SK-N-SH (cell line): Measurements from ENCODE around the gene GID4. TPM values are rescaled to one million over a fixed set of nuclear protein-coding genes. Genes with fewer than 3 reads are reported as not detected.

Experiments used
- CTCF ChIA-PET: fragments of 300-600, 350-600 bp; formaldehyde crosslinking; extraction: SDS; loops from one replicate; lab custom pipeline; 2021; lab: Yijun Ruan, JAX
- POLR2A ChIA-PET: fragments of 350-600 bp; sonication (Branson Sonifier 250); formaldehyde crosslinking; extraction: SDS; loops from one replicate; lab custom pipeline; 2020; ENCODE audit warnings: antibody characterized with exemption, inconsistent platforms; lab: Yijun Ruan, JAX
- DNase-seq: peaks from one replicate; pipeline ENCODE4 v3.0.0; 2012
- H2AFZ ChIP-seq: fragments of 200-600 bp; sonication (generic); 2 replicates; pipeline ENCODE4 v1.8.1; 2016; ENCODE audit warnings: antibody characterized with exemption, mild to moderate bottlenecking, low read depth
- H3F3A ChIP-seq: fragments of 200-600 bp; sonication (generic); replicated peaks from 2 replicates; pipeline ENCODE3; 2016; ENCODE audit warnings: antibody characterized with exemption, mild to moderate bottlenecking; ENCODE audit not compliant: insufficient read depth
- H3K27ac ChIP-seq, 2 experiments: fragments of 200-500 bp in 1 of 2; fragments of 200-600 bp in 1 of 2; sonication (Bioruptor generic) in 1 of 2; sonication (generic), shearing (Covaris generic) in 1 of 2; 2 replicates each; pipeline versions ENCODE4 v1.5.1 to v1.6.1; 2014 to 2016; ENCODE audit warnings: low read depth in 2 of 2, inconsistent platforms in 1 of 2, low read length in 1 of 2, mild to moderate bottlenecking in 1 of 2, mixed read lengths in 1 of 2
- H3K27me3 ChIP-seq: fragments of 200-600 bp; sonication (generic), shearing (Covaris generic); 2 replicates; pipeline ENCODE4 v1.6.1; 2016; ENCODE audit warnings: mixed run types; ENCODE audit not compliant: insufficient read depth
- H3K36me3 ChIP-seq, 2 experiments: fragments of 200-500 bp in 1 of 2; fragments of 200-600 bp in 1 of 2; sonication (Bioruptor generic) in 1 of 2; sonication (generic) in 1 of 2; replicated peaks in 1 of 2; 2 replicates each; pipeline versions ENCODE3 to v1.5.1; 2014 to 2016; ENCODE audit warnings: low read length in 1 of 2, mild to moderate bottlenecking in 1 of 2; ENCODE audit not compliant: insufficient read depth in 2 of 2, control insufficient read depth in 1 of 2
- H3K4me1 ChIP-seq, 2 experiments: fragments of 200-500 bp in 1 of 2; fragments of 200-600 bp in 1 of 2; sonication (Bioruptor generic) in 1 of 2; sonication (generic), shearing (Covaris generic) in 1 of 2; 2 replicates each; pipeline versions ENCODE4 v1.5.1 to v1.6.1; 2014 to 2016; ENCODE audit warnings: low read depth in 1 of 2, low read length in 1 of 2, mixed run types in 1 of 2; ENCODE audit not compliant: insufficient read depth in 2 of 2, control insufficient read depth in 1 of 2
- H3K4me2 ChIP-seq: fragments of 200-600 bp; sonication (generic), shearing (Covaris generic); 2 replicates; pipeline ENCODE4 v1.6.1; 2017; ENCODE audit warnings: mixed run types
- H3K4me3 ChIP-seq, 2 experiments: fragments of 200-500 bp in 1 of 2; fragments of 200-600 bp in 1 of 2; sonication (Bioruptor generic) in 1 of 2; sonication (generic), shearing (Covaris generic) in 1 of 2; 2 replicates each; pipeline versions ENCODE4 v1.5.1 to v1.8.1; 2014 to 2016; ENCODE audit warnings: low read depth in 2 of 2, inconsistent platforms in 1 of 2, low read length in 1 of 2, mild to moderate bottlenecking in 1 of 2, mixed read lengths in 1 of 2, moderate library complexity in 1 of 2
- H3K79me2 ChIP-seq: fragments of 200-600 bp; sonication (generic); 2 replicates; pipeline ENCODE4 v1.8.1; 2017; ENCODE audit warnings: mild to moderate bottlenecking; ENCODE audit not compliant: insufficient read depth
- H3K9ac ChIP-seq: fragments of 200-600 bp; sonication (generic); 2 replicates; pipeline ENCODE4 v1.6.1; 2017; ENCODE audit warnings: mixed run types
- H3K9me2 ChIP-seq: fragments of 200-600 bp; sonication (generic); 2 replicates; pipeline ENCODE4 v1.6.1; 2017; ENCODE audit warnings: mixed run types
- H3K9me3 ChIP-seq: fragments of 200-600 bp; sonication (generic); 2 replicates; pipeline ENCODE4 v1.6.1; 2017; ENCODE audit warnings: mixed run types, mild to moderate bottlenecking, moderate library complexity
- H4K20me1 ChIP-seq: fragments of 200-600 bp; sonication (generic); 2 replicates; pipeline ENCODE4 v1.6.1; 2017; ENCODE audit warnings: mild to moderate bottlenecking, mixed run types; ENCODE audit not compliant: insufficient read depth
- FOSL2 ChIP-seq: IDR thresholded peaks from 2 replicates; pipeline ENCODE4 v1.4.0; 2012; ENCODE audit warnings: low read depth, mild to moderate bottlenecking, moderate library complexity, borderline replicate concordance
- GABPA ChIP-seq: IDR thresholded peaks from 2 replicates; pipeline ENCODE4 v1.4.0; 2012; ENCODE audit warnings: low read depth, mild to moderate bottlenecking
- GATA2 ChIP-seq: sonication (generic); formaldehyde crosslinking; IDR thresholded peaks from 2 replicates; pipeline ENCODE4 v1.5.0; 2020; ENCODE audit warnings: mild to moderate bottlenecking, missing genetic modification reagents
- RXRA ChIP-seq: IDR thresholded peaks from 2 replicates; pipeline ENCODE4 v1.4.0; 2012; ENCODE audit warnings: low read depth, mild to moderate bottlenecking, borderline replicate concordance
- SMC3 ChIP-seq: IDR thresholded peaks from 2 replicates; pipeline ENCODE4 v1.6.1; 2012; ENCODE audit warnings: low read depth, low read length, improper control_type of control experiment
- TAF1 ChIP-seq: IDR thresholded peaks from 2 replicates; pipeline ENCODE4 v1.6.1; 2012; ENCODE audit warnings: low read depth, mild to moderate bottlenecking, low read length, moderate library complexity, borderline replicate concordance
- YY1 ChIP-seq: IDR thresholded peaks from 2 replicates; pipeline ENCODE4 v1.4.0; 2012; ENCODE audit warnings: low read depth, mild to moderate bottlenecking
- WGBS: methylation state at CpG from one replicate; pipeline ENCODE4 v1.1.6; 2017; ENCODE audit warnings: low lambda C conversion rate; 5-methylcytosine and 5-hydroxymethylcytosine counted together
- polyA plus RNA-seq, 3 experiments: library from polyadenylated mRNA; depleted of rRNA; stranded (reverse); fragments of >200 nt; gene quantifications; 2 replicates each; pipeline ENCODE4 v1.2.3, GENCODE V29; 2012
- TF ChIP-seq, protein P1 (sequence below): IDR thresholded peaks from 2 replicates; pipeline ENCODE4 v1.4.0; 2012; ENCODE audit warnings: low read depth
- TF ChIP-seq, protein P2 (sequence below): IDR thresholded peaks from 2 replicates; pipeline ENCODE4 v1.4.0; 2012; ENCODE audit warnings: low read depth, borderline replicate concordance
- TF ChIP-seq, protein P3 (sequence below): fragments of 150-350 bp; IDR thresholded peaks from 2 replicates; pipeline ENCODE4 v1.6.1; 2016; ENCODE audit warnings: mild to moderate bottlenecking, low read depth, low read length
- TF ChIP-seq, protein P4 (sequence below): IDR thresholded peaks from 2 replicates; pipeline ENCODE4 v1.6.1; 2012; ENCODE audit warnings: mild to moderate bottlenecking, low read depth, low read length, moderate library complexity
- TF ChIP-seq, protein P5 (sequence below): IDR thresholded peaks from 2 replicates; pipeline ENCODE4; 2012

Gene GID4
- polyA plus RNA-seq, 1 of the 3 experiments (the other 2 are of a cell fraction) = 4.3 TPM

DNA sequence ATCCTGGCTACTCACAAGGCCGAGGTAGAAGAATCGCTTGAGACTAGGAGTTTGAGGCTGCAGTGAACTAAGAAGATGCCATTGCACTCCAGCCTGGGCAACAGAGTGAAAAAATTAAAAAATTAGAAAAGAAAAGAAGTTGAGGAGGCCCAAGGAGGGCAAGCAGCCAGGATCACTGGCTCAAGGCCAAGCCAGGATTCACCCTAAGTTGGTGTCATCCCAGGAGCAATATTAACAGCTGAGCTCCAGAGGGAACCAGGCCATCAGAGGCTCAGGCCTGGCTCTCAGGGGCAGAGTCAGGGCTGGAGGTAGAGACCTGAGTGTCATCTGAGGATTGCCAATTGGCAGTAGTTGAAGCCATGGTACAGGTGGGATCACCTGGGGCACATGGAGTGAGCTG is 45.8 kb upstream of the GID4 start:
- 100% methylated on average over 2 of the region's 2 CpGs for WGBS
- ChIA-PET POLR2A (interaction anchor here (0.6 kb wide), 1 partner anchor 157 kb away, joined by 3 read pairs; the partner anchor contains the start of gene SREBF1), CTCF (interaction anchor here (1.4 to 3.0 kb wide), 3 partner anchors 35 to 103 kb away, joined by 4 to 34 read pairs (median 5); no protein-coding TSS in a partner anchor)
- Histone ChIP-seq H3K4me1 (peaks cover 4 to 18% of the 10 kb centered on the region in 2 experiments; a peak in 2 of 4 replicates), H3K4me3 (no peak overlapping the region), H4K20me1 (no peaks in the 10 kb centered on the region), H3K4me2 (no peak overlapping the region), H3K9ac (no peak overlapping the region), H2AFZ (no peak overlapping the region), H3K27me3 (no peaks in the 10 kb centered on the region), H3K27ac (no peak overlapping the region), H3K36me3 (no peaks in the 10 kb centered on the region), H3F3A (peaks cover 13% of the 10 kb centered on the region)
- no peak for DNase-seq
- TF ChIP-seq, protein P1, sequence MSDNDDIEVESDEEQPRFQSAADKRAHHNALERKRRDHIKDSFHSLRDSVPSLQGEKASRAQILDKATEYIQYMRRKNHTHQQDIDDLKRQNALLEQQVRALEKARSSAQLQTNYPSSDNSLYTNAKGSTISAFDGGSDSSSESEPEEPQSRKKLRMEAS = no peak
- TF ChIP-seq, protein P2, sequence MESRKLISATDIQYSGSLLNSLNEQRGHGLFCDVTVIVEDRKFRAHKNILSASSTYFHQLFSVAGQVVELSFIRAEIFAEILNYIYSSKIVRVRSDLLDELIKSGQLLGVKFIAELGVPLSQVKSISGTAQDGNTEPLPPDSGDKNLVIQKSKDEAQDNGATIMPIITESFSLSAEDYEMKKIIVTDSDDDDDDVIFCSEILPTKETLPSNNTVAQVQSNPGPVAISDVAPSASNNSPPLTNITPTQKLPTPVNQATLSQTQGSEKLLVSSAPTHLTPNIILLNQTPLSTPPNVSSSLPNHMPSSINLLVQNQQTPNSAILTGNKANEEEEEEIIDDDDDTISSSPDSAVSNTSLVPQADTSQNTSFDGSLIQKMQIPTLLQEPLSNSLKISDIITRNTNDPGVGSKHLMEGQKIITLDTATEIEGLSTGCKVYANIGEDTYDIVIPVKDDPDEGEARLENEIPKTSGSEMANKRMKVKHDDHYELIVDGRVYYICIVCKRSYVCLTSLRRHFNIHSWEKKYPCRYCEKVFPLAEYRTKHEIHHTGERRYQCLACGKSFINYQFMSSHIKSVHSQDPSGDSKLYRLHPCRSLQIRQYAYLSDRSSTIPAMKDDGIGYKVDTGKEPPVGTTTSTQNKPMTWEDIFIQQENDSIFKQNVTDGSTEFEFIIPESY = no peak
- no peak for TF ChIP-seq GATA2
- TF ChIP-seq, protein P3, sequence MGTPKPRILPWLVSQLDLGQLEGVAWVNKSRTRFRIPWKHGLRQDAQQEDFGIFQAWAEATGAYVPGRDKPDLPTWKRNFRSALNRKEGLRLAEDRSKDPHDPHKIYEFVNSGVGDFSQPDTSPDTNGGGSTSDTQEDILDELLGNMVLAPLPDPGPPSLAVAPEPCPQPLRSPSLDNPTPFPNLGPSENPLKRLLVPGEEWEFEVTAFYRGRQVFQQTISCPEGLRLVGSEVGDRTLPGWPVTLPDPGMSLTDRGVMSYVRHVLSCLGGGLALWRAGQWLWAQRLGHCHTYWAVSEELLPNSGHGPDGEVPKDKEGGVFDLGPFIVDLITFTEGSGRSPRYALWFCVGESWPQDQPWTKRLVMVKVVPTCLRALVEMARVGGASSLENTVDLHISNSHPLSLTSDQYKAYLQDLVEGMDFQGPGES = no peak
- no peak for TF ChIP-seq YY1
- no peak for TF ChIP-seq TAF1
- TF ChIP-seq RXRA = no peak
- TF ChIP-seq SMC3 = no peak
- no peak for TF ChIP-seq GABPA
- TF ChIP-seq, protein P4, sequence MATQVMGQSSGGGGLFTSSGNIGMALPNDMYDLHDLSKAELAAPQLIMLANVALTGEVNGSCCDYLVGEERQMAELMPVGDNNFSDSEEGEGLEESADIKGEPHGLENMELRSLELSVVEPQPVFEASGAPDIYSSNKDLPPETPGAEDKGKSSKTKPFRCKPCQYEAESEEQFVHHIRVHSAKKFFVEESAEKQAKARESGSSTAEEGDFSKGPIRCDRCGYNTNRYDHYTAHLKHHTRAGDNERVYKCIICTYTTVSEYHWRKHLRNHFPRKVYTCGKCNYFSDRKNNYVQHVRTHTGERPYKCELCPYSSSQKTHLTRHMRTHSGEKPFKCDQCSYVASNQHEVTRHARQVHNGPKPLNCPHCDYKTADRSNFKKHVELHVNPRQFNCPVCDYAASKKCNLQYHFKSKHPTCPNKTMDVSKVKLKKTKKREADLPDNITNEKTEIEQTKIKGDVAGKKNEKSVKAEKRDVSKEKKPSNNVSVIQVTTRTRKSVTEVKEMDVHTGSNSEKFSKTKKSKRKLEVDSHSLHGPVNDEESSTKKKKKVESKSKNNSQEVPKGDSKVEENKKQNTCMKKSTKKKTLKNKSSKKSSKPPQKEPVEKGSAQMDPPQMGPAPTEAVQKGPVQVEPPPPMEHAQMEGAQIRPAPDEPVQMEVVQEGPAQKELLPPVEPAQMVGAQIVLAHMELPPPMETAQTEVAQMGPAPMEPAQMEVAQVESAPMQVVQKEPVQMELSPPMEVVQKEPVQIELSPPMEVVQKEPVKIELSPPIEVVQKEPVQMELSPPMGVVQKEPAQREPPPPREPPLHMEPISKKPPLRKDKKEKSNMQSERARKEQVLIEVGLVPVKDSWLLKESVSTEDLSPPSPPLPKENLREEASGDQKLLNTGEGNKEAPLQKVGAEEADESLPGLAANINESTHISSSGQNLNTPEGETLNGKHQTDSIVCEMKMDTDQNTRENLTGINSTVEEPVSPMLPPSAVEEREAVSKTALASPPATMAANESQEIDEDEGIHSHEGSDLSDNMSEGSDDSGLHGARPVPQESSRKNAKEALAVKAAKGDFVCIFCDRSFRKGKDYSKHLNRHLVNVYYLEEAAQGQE = no peak
- TF ChIP-seq FOSL2 = no peak
- TF ChIP-seq, protein P5, sequence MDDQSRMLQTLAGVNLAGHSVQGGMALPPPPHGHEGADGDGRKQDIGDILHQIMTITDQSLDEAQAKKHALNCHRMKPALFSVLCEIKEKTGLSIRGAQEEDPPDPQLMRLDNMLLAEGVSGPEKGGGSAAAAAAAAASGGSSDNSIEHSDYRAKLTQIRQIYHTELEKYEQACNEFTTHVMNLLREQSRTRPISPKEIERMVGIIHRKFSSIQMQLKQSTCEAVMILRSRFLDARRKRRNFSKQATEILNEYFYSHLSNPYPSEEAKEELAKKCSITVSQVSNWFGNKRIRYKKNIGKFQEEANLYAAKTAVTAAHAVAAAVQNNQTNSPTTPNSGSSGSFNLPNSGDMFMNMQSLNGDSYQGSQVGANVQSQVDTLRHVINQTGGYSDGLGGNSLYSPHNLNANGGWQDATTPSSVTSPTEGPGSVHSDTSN = no peak
- TF ChIP-seq, all 33 proteins: peak for 0
- H3K79me2 ChIP-seq = no peaks in the 10 kb centered on the region
- no peaks in the 10 kb centered on the region for H3K9me3 ChIP-seq
- no peaks in the 10 kb centered on the region for H3K9me2 ChIP-seq
